H1 (cell line): ENCODE measurements around the gene APOL2. TPM values are rescaled to one million over a fixed set of nuclear protein-coding genes. Genes with fewer than 3 reads are reported as not detected.

ENCODE experiments used
- CTCF ChIA-PET: fragments of 300-600 bp; sonication (Branson Sonifier 250); formaldehyde crosslinking; loops from one replicate; lab custom pipeline; 2021; ENCODE audit not compliant: partially characterized antibody; lab: Charles Lee
- POLR2A ChIA-PET: fragments of 300-600 bp; sonication (Branson Sonifier 250); formaldehyde crosslinking; loops from one replicate; lab custom pipeline; 2021; ENCODE audit warnings: inconsistent platforms; ENCODE audit not compliant: partially characterized antibody; lab: Charles Lee
- DNase-seq, 2 experiments: peaks; one replicate each; pipeline versions ENCODE4 v3.0.0 to v3.0.0-alpha.2; 2010 to 2022; ENCODE audit warnings: low spot score in 2 of 2, low read depth in 1 of 2, mixed read lengths in 1 of 2
- FAIRE-seq: peaks from 2 replicates; lab custom pipeline; 2011; peaks lifted over from hg19 to GRCh38; lab: Jason Lieb, UNC
- H2AFZ ChIP-seq: 2 replicates; pipeline ENCODE4 v1.8.1; 2012; ENCODE audit warnings: low read length, inconsistent platforms
- H2AK5ac ChIP-seq: 2 replicates; pipeline ENCODE4 v1.6.1; 2013; ENCODE audit warnings: low read depth, low read length
- H2BK120ac ChIP-seq: replicated peaks from 2 replicates; pipeline ENCODE3; 2013; ENCODE audit warnings: low read depth, low read length, inconsistent platforms
- H2BK12ac ChIP-seq: 2 replicates; pipeline ENCODE4 v1.6.1; 2013; ENCODE audit warnings: low read depth, low read length
- H2BK15ac ChIP-seq: 2 replicates; pipeline ENCODE4 v1.6.1; 2013; ENCODE audit warnings: low read length
- H2BK20ac ChIP-seq: 2 replicates; pipeline ENCODE4 v1.6.1; 2013; ENCODE audit warnings: low read length
- H2BK5ac ChIP-seq: 2 replicates; pipeline ENCODE4 v1.6.1; 2013; ENCODE audit warnings: low read depth, low read length
- H3K14ac ChIP-seq: 2 replicates; pipeline ENCODE4 v1.6.1; 2013; ENCODE audit warnings: inconsistent platforms; ENCODE audit not compliant: insufficient read length
- H3K18ac ChIP-seq: 2 replicates; pipeline ENCODE4 v1.6.1; 2013; ENCODE audit warnings: low read length; ENCODE audit errors: extremely low read depth
- H3K23ac ChIP-seq: 2 replicates; pipeline ENCODE4 v1.6.1; 2013; ENCODE audit warnings: inconsistent platforms; ENCODE audit not compliant: insufficient read length
- H3K23me2 ChIP-seq: 2 replicates; pipeline ENCODE4 v1.6.1; 2013; ENCODE audit warnings: low read depth, low read length
- H3K27ac ChIP-seq: 2 replicates; pipeline ENCODE4 v1.6.1; 2011; ENCODE audit warnings: low read depth, low read length, inconsistent platforms
- H3K27me3 ChIP-seq, 4 experiments: replicated peaks in 1 of 4; 1 replicate in 1 of 4; 2 replicates in 3 of 4; pipeline versions ENCODE4 v1.6.1 to v1.8.1; 2011 to 2013; ENCODE audit warnings: low read length in 3 of 4, mild to moderate bottlenecking in 3 of 4, inconsistent platforms in 2 of 4, mixed read lengths in 2 of 4, moderate library complexity in 1 of 4; ENCODE audit not compliant: control insufficient read depth in 3 of 4, insufficient read depth in 3 of 4; ENCODE audit errors: extremely low read depth in 1 of 4
- H3K36me3 ChIP-seq, 4 experiments: 2 replicates each; pipeline versions ENCODE4 v1.6.1 to v1.8.1; 2011 to 2013; ENCODE audit warnings: mild to moderate bottlenecking in 4 of 4, low read length in 3 of 4, moderate library complexity in 2 of 4, control low read depth in 1 of 4, inconsistent platforms in 1 of 4; ENCODE audit not compliant: insufficient read depth in 4 of 4, control insufficient read depth in 2 of 4
- H3K4ac ChIP-seq: replicated peaks from 2 replicates; pipeline ENCODE3; 2013; ENCODE audit warnings: low read length, low read depth, mixed read lengths, inconsistent platforms; ENCODE audit not compliant: insufficient read length
- H3K4me1 ChIP-seq, 4 experiments: replicated peaks in 1 of 4; 1 replicate in 1 of 4; 2 replicates in 3 of 4; pipeline versions ENCODE4 v1.6.1 to v1.8.1; 2011 to 2013; ENCODE audit warnings: low read length in 3 of 4, inconsistent platforms in 2 of 4, mixed read lengths in 1 of 4; ENCODE audit not compliant: insufficient read depth in 4 of 4, control insufficient read depth in 3 of 4
- H3K4me2 ChIP-seq, 2 experiments: 2 replicates each; pipeline versions ENCODE4 v1.6.1 to v1.8.1; 2011 to 2013; ENCODE audit warnings: low read depth in 2 of 2, low read length in 2 of 2, control low read depth in 1 of 2, inconsistent platforms in 1 of 2, mild to moderate bottlenecking in 1 of 2; ENCODE audit not compliant: insufficient read depth in 1 of 2
- H3K4me3 ChIP-seq, 4 experiments: fragments of 200-600, 300-600 bp in 1 of 4; sonication (generic), shearing (Covaris generic), sonication (Bioruptor Twin) in 1 of 4; 2 replicates each; pipeline versions ENCODE4 v1.5.1 to v1.8.1; 2011 to 2016; ENCODE audit warnings: low read length in 4 of 4, low read depth in 3 of 4, control low read depth in 2 of 4, inconsistent platforms in 2 of 4, mild to moderate bottlenecking in 2 of 4, mixed read lengths in 1 of 4, moderate library complexity in 1 of 4; ENCODE audit not compliant: insufficient read depth in 2 of 4; ENCODE audit errors: extremely low read depth in 1 of 4
- H3K56ac ChIP-seq: replicated peaks from 2 replicates; pipeline ENCODE3; 2013; ENCODE audit warnings: low read depth, mild to moderate bottlenecking, mixed read lengths, low read length, inconsistent platforms; ENCODE audit not compliant: insufficient read length
- H3K79me1 ChIP-seq: 2 replicates; pipeline ENCODE4 v1.6.1; 2013; ENCODE audit warnings: low read depth, low read length, control low read depth
- H3K79me2 ChIP-seq, 2 experiments: 2 replicates each; pipeline versions ENCODE4 v1.6.1 to v1.8.1; 2012 to 2013; ENCODE audit warnings: low read length in 2 of 2, mild to moderate bottlenecking in 2 of 2, inconsistent platforms in 1 of 2; ENCODE audit not compliant: insufficient read depth in 2 of 2, control insufficient read depth in 1 of 2
- H3K9ac ChIP-seq, 4 experiments: replicated peaks in 1 of 4; 1 replicate in 1 of 4; 2 replicates in 3 of 4; pipeline versions ENCODE4 v1.6.1 to v1.8.1; 2011 to 2013; ENCODE audit warnings: low read depth in 3 of 4, low read length in 3 of 4, control low read depth in 2 of 4, mild to moderate bottlenecking in 2 of 4, moderate library complexity in 2 of 4, inconsistent platforms in 1 of 4; ENCODE audit errors: extremely low read depth in 1 of 4
- H3K9me3 ChIP-seq, 2 experiments: 2 replicates each; pipeline versions ENCODE4 v1.6.1 to v1.8.1; 2012 to 2013; ENCODE audit warnings: mild to moderate bottlenecking in 2 of 2, moderate library complexity in 2 of 2, control low read depth in 1 of 2, inconsistent platforms in 1 of 2, low read depth in 1 of 2, low read length in 1 of 2, mixed read lengths in 1 of 2; ENCODE audit not compliant: insufficient read depth in 2 of 2
- H4K20me1 ChIP-seq, 2 experiments: replicated peaks in 1 of 2; 2 replicates each; pipeline versions ENCODE3 to v1.8.1; 2011 to 2013; ENCODE audit warnings: inconsistent platforms in 2 of 2, low read length in 2 of 2, mild to moderate bottlenecking in 1 of 2; ENCODE audit not compliant: insufficient read depth in 2 of 2, control insufficient read depth in 1 of 2
- H4K5ac ChIP-seq: 2 replicates; pipeline ENCODE4 v1.6.1; 2013; ENCODE audit warnings: low read length, low read depth, mixed read lengths, inconsistent platforms; ENCODE audit not compliant: insufficient read length
- H4K8ac ChIP-seq: 2 replicates; pipeline ENCODE4 v1.8.0; 2013; ENCODE audit warnings: mild to moderate bottlenecking, moderate library complexity, low read length, inconsistent platforms; ENCODE audit not compliant: insufficient read depth; ENCODE audit errors: extremely low read depth
- H4K91ac ChIP-seq: replicated peaks from 2 replicates; pipeline ENCODE3; 2013; ENCODE audit warnings: low read length, mixed read lengths, inconsistent platforms; ENCODE audit not compliant: insufficient read length
- CBX5 ChIP-seq: fragments of 300-800, 300-1000 bp; sonication (generic); IDR thresholded peaks from 2 replicates; pipeline ENCODE4 v1.7.1; 2016; ENCODE audit warnings: antibody characterized with exemption, low read length, low read depth
- KDM1A ChIP-seq: fragments of 200-600, 300-600 bp; sonication (generic); IDR thresholded peaks from 2 replicates; pipeline ENCODE4 v1.7.1; 2016; ENCODE audit warnings: mild to moderate bottlenecking, low read length, borderline replicate concordance
- MAX ChIP-seq: IDR thresholded peaks from 2 replicates; pipeline ENCODE4 v1.6.1; 2012; ENCODE audit warnings: inconsistent platforms
- SP2 ChIP-seq: IDR thresholded peaks from 2 replicates; pipeline ENCODE4 v1.6.1; 2012; ENCODE audit warnings: mild to moderate bottlenecking, low read length, inconsistent platforms
- WGBS, 2 experiments: shearing (Covaris generic) in 1 of 2; methylation state at CpG; one replicate each; pipeline versions ENCODE4 v1.1.6 to v1.1.7; 2013 to 2015; ENCODE audit warnings: low lambda C conversion rate in 2 of 2, mixed read lengths in 2 of 2, inconsistent platforms in 1 of 2, low coverage in 1 of 2, missing lambda C conversion rate in 1 of 2; ENCODE audit not compliant: insufficient replicate concordance in 2 of 2, insufficient coverage in 1 of 2, insufficient read length in 1 of 2; ENCODE audit errors: extremely low coverage in 1 of 2, missing lambda C conversion rate in 1 of 2; 5-methylcytosine and 5-hydroxymethylcytosine counted together
- polyA plus RNA-seq, 7 experiments: library from polyadenylated mRNA; depleted of rRNA in 3 of 7; stranded (reverse) in 5 of 7; unstranded in 2 of 7; fragments of >200 nt in 5 of 7; fragments of 200-250 nt in 2 of 7; gene quantifications; 1 replicate in 5 of 7; 2 replicates in 1 of 7; 4 replicates in 1 of 7; pipeline versions ENCODE4 v1.2.1 to v1.2.3, GENCODE V29; 2011 to 2013; ENCODE audit warnings: missing spikeins in 2 of 7, mixed read lengths in 2 of 7
- total RNA-seq: library from RNA; stranded (reverse); fragmentation: NEBNext Ultra II Directional; extraction: Animal tissue kit (Norgen Biotek cat#: 25700); gene quantifications from 2 replicates; pipeline ENCODE4 v1.2.1, GENCODE V29; 2021

The APOL2 gene
- total and polyA plus RNA-seq, 2 of the 8 experiments (the other 6 are each of a cell fraction or from before 2014, with no cell fraction given) = 8.1 to 11.0 TPM

- Histone ChIP-seq H4K91ac (no peak overlapping the region), H2BK5ac (no peak overlapping the region), H3K23me2 (no peaks in the 10 kb centered on the region), H4K5ac (no peak overlapping the region), H3K36me3 (peaks cover 32 to 51% (median 46%) of the 10 kb centered on the region in 4 experiments), H3K4me2 (no peak overlapping the region), H2BK12ac (no peak overlapping the region), H3K9me3 (no peaks in the 10 kb centered on the region), H4K20me1 (peaks cover 0 to 7% of the 10 kb centered on the region in 2 experiments), H3K4me3 (no peak overlapping the region), H3K56ac (no peak overlapping the region), H2BK20ac (no peak overlapping the region), H3K14ac (no peak overlapping the region), H3K27me3 (no peaks in the 10 kb centered on the region), H3K18ac (no peak overlapping the region), H3K9ac (no peak overlapping the region), H3K23ac (no peak overlapping the region), H2BK15ac (no peak overlapping the region), H4K8ac (no peak overlapping the region), H2AK5ac (no peak overlapping the region), H2BK120ac (no peak overlapping the region), H3K79me2 (no peaks in the 10 kb centered on the region), H3K4ac (no peak overlapping the region), H3K4me1 (peaks cover 0 to 3% (median 0%) of the 10 kb centered on the region in 4 experiments; a peak in 5 of 7 replicates), H2AFZ (no peak overlapping the region), H3K79me1 (no peaks in the 10 kb centered on the region), H3K27ac (no peak overlapping the region)
- ChIA-PET POLR2A (no interaction called here), CTCF (interaction anchor here (0.6 to 8.0 kb wide), 3 partner anchors 11 to 609 kb away, joined by 3 to 159 read pairs (median 6); no protein-coding TSS in a partner anchor)
- TF ChIP-seq KDM1A = no peak
- no peak for TF ChIP-seq MAX
- no peak for TF ChIP-seq SP2
- TF ChIP-seq CBX5 = no peak
- DNase-seq = no peak
- WGBS, 2 experiments = 94% methylated on average over 23 of the region's 24 CpGs; no CpG with 5 or more reads in 1 of the 2 experiments
- FAIRE-seq = no peak
Observed at GRCh38 chr22:36282328-36282831, 43.1 kb upstream of the APOL2 start.
